ENCODE results near the gene CTBS. TPM values are rescaled to one million over a fixed set of nuclear protein-coding genes. Genes with fewer than 3 reads are reported as not detected.
A peak's percentile ranks its signal among the peaks of the same experiment; 100 is the strongest.
"Not testable (repeated sequence)": the region's sequence is repeated elsewhere in the genome, so short reads cannot be mapped to it uniquely, and the experiment has no call there.

The CTBS gene
- total and polyA plus RNA-seq, 11 donors: 2.5 to 19.9 (median 7.7) TPM

DNA sequence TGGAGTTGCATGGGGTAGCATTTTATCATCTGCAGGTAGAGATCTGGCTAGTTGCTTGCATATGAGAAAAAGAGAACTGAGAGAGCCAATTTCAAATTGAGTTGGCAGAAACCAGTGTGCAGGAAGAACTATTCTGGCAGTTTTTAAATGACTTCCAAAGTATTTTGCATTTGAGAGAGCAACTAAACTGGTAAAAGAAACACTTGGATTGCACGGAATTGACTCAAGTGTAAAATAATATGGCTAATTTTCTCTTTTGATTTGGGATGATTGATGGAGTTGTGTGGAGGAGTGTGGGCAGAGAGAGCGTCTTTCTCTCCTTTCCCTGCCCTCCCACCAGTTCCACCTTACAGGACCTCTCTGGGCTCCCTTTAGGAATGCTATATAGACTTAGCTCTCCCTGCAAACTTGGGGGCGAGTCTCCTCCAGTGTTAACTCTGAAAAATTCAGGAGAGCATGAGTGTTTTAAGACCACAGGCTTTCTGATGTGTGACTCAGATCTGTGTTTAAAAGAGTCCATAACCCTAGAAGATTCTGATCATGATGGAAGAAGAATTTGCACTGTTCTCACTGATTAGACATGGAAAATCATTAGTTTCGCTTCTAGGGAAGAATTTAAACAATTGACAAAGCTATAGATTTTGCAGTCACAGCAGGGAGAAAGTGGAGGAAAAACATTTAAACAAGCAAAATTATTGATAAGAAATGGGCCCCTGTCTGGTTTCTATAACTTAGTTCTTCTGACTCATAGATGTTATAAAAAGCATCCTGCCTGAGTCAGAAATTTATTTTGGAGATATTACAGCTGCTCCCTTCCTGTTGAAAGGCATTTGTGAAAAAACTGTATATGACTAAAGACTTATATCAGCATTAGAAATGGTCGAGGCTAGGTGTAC is 24.9 kb upstream of the CTBS start:
- ATAC-seq (peak in 1 of 4 donors; percentile 74), DNase-seq (no peak)
- intact Hi-C loops (cut with DNase I): no loop called here
- Histone ChIP-seq H3K4me3 (no peak overlapping the region), H3K9me3 (peaks cover 0 to 4% (median 0%) of the 10 kb centered on the region in 12 donors), H3K27me3 (no peaks in the 10 kb centered on the region), H3K27ac (peak overlapping the region in 5 of 12 donors; percentile 6 to 54 (median 41)), H3K36me3 (no peaks in the 10 kb centered on the region), H3K4me1 (peaks cover 0 to 30% (median 12%) of the 10 kb centered on the region in 12 donors)
- TF ChIP-seq POLR2A (IDR thresholded peaks at IDR 0.05): no peak
- TF ChIP-seq, protein P1, sequence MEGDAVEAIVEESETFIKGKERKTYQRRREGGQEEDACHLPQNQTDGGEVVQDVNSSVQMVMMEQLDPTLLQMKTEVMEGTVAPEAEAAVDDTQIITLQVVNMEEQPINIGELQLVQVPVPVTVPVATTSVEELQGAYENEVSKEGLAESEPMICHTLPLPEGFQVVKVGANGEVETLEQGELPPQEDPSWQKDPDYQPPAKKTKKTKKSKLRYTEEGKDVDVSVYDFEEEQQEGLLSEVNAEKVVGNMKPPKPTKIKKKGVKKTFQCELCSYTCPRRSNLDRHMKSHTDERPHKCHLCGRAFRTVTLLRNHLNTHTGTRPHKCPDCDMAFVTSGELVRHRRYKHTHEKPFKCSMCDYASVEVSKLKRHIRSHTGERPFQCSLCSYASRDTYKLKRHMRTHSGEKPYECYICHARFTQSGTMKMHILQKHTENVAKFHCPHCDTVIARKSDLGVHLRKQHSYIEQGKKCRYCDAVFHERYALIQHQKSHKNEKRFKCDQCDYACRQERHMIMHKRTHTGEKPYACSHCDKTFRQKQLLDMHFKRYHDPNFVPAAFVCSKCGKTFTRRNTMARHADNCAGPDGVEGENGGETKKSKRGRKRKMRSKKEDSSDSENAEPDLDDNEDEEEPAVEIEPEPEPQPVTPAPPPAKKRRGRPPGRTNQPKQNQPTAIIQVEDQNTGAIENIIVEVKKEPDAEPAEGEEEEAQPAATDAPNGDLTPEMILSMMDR (IDR thresholded peaks at IDR 0.05): no peak
- 48 to 67% (median 56%) methylated on average over 5 of the region's 5 CpGs for WGBS, 4 donors

DNA sequence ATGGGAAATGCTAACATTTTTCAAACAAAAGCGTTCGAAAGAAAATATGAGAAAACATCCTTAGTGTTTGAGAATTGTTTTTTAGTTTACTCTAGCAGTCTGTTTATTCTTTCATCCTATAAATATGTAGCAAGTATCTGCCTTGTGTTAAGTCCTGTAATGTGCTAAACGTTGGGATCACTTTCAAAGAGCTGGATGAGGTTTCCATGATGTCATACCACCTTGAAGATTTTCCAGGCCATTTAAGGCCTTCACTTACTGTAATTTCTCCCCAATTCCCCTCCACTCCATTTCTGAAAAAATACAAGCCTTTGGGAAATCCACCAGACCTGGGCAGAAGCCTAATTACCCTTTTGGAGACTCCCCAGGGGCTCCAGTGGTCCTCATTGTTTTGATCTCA is 24.2 kb upstream of the CTBS start:
- 68 to 76% (median 70%) methylated on average over 3 of the region's 3 CpGs for WGBS, 4 donors
- intact Hi-C loops (cut with DNase I): no loop called here
- no peak for ATAC-seq
- Histone ChIP-seq H3K9me3 (peaks cover 0 to 10% (median 1%) of the 10 kb centered on the region in 12 donors), H3K27me3 (no peaks in the 10 kb centered on the region), H3K4me1 (peaks cover 0 to 25% (median 6%) of the 10 kb centered on the region in 12 donors), H3K4me3 (no peak overlapping the region), H3K36me3 (no peaks in the 10 kb centered on the region), H3K27ac (peak overlapping the region in 2 of 12 donors; percentile 6 to 51)
- TF ChIP-seq, protein P1 (IDR thresholded peaks at IDR 0.05): no peak
- DNase-seq: no peak

DNA sequence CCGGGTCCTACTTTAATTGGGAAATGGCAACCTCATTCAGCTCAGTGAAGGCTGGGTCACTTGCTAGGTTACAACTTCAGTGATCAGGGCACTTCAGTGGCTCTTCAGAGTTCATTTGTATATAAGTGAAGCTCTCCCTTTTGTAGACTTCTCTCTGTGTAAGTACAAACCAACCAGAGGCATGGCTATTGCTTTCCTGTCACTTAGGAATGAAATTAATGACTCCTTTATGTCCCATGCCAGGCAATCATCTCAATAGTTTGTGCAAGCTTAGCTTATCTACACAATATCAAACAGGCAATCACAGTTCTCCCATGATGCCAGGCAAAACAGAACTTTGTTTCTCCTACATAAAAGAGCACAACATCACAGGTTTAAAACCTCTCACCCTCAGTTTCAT is 22.8 kb upstream of the CTBS start:
- Histone ChIP-seq H3K9me3 (peaks cover 0 to 13% (median 2%) of the 10 kb centered on the region in 12 donors), H3K27ac (no peak overlapping the region), H3K27me3 (no peaks in the 10 kb centered on the region), H3K4me3 (no peak overlapping the region), H3K4me1 (peaks cover 0 to 18% (median 0%) of the 10 kb centered on the region in 12 donors), H3K36me3 (no peaks in the 10 kb centered on the region)
- WGBS, 4 donors: 95 to 100% (median 97%) methylated on average over 1 of the region's 1 CpG
- DNase-seq: no peak
- intact Hi-C loops (cut with DNase I): no loop called here
- no peak for ATAC-seq
- no peak for TF ChIP-seq POLR2A (IDR thresholded peaks at IDR 0.05)
- TF ChIP-seq, protein P1 (IDR thresholded peaks at IDR 0.05): no peak

GRCh38 chr1:84594959-84595358 is 20.7 kb upstream of the CTBS start:
- Histone ChIP-seq H3K4me1 (peaks cover 0 to 16% (median 0%) of the 10 kb centered on the region in 12 donors), H3K9me3 (peaks cover 0 to 13% (median 2%) of the 10 kb centered on the region in 12 donors)
- ATAC-seq; DNase-seq; H3K36me3 ChIP-seq; H3K27me3 ChIP-seq; intact Hi-C loops (cut with DNase I); H3K4me3 ChIP-seq; H3K27ac ChIP-seq: not testable (repeated sequence)
- WGBS, 4 donors: 86 to 96% (median 91%) methylated on average over 2 of the region's 2 CpGs
